B cell (primary cell): Measurements from ENCODE around the gene PRAMEF12. TPM values are rescaled to one million over a fixed set of nuclear protein-coding genes. Genes with fewer than 3 reads are reported as not detected.

Experiments used
- ATAC-seq: fragments of 200-7000 bp; cut with Tn5 transposase; one replicate; pipeline ENCODE4 v1.10.0; 2021; ENCODE audit warnings: low read depth, mild to moderate bottlenecking, moderate number of reproducible peaks, moderate library complexity
- CTCF ChIA-PET: fragments of 350-600 bp; sonication (Branson Sonifier 250); formaldehyde crosslinking; loops from one replicate; lab custom pipeline; 2021; ENCODE audit warnings: antibody characterized with exemption, inconsistent platforms; lab: Charles Lee
- POLR2A ChIA-PET: fragments of 350-600 bp; sonication (Branson Sonifier 250); formaldehyde crosslinking; loops from one replicate; lab custom pipeline; 2021; ENCODE audit warnings: antibody characterized with exemption; lab: Charles Lee
- DNase-seq: peaks from one replicate; pipeline ENCODE4 v3.0.0; 2013
- H2AFZ ChIP-seq: 2 replicates; pipeline ENCODE4 v1.6.1; 2012; ENCODE audit warnings: mild to moderate bottlenecking, low read depth, low read length; ENCODE audit not compliant: insufficient read depth, poor library complexity, severe bottlenecking
- H3K27ac ChIP-seq, 2 donors: 1 replicate in 1 of 2; 2 replicates in 1 of 2; pipeline ENCODE4 v1.5.1; 2012 to 2013; ENCODE audit warnings: low read length in 2 of 2, mild to moderate bottlenecking in 2 of 2, moderate library complexity in 1 of 2
- H3K27me3 ChIP-seq, 4 experiments: fragments of 200-600 bp in 1 of 4; sonication (generic) in 1 of 4; replicated peaks in 1 of 4; 1 replicate in 2 of 4; 2 replicates in 2 of 4; pipeline versions ENCODE4 v1.6.1 to v1.7.0; 2013 to 2016; ENCODE audit warnings: low read length in 3 of 4, mild to moderate bottlenecking in 2 of 4, mixed read lengths in 1 of 4, moderate library complexity in 1 of 4; ENCODE audit not compliant: insufficient read depth in 4 of 4, control insufficient read depth in 3 of 4; ENCODE audit errors: control extremely low read depth in 1 of 4
- H3K36me3 ChIP-seq, 2 experiments: replicated peaks in 1 of 2; 1 replicate in 1 of 2; 2 replicates in 1 of 2; pipeline versions ENCODE4 v1.6.1 to v1.7.1; 2013; ENCODE audit warnings: low read length in 1 of 2; ENCODE audit not compliant: insufficient read depth in 2 of 2, control insufficient read depth in 1 of 2; ENCODE audit errors: control extremely low read depth in 1 of 2, extremely low read depth in 1 of 2
- H3K4me1 ChIP-seq, 2 donors: fragments of 200-600 bp in 1 of 2; sonication (generic) in 1 of 2; 1 replicate in 1 of 2; 2 replicates in 1 of 2; pipeline versions ENCODE4 v1.5.1 to v1.6.1; 2013 to 2017; ENCODE audit warnings: low read length in 2 of 2; ENCODE audit not compliant: control insufficient read depth in 2 of 2, insufficient read depth in 2 of 2
- H3K4me2 ChIP-seq: replicated peaks from 2 replicates; pipeline ENCODE3; 2012; ENCODE audit warnings: mild to moderate bottlenecking, low read depth, low read length; ENCODE audit not compliant: poor library complexity, severe bottlenecking
- H3K4me3 ChIP-seq, 5 experiments: fragments of 200-600 bp in 1 of 5; sonication (generic) in 1 of 5; 1 replicate in 3 of 5; 2 replicates in 2 of 5; pipeline versions ENCODE4 v1.5.1 to v1.7.0; 2011 to 2016; ENCODE audit warnings: low read length in 4 of 5, mild to moderate bottlenecking in 4 of 5, low read depth in 2 of 5, control low read depth in 1 of 5, moderate library complexity in 1 of 5; ENCODE audit not compliant: insufficient read depth in 1 of 5; ENCODE audit errors: control extremely low read depth in 1 of 5, extremely low read depth in 1 of 5
- H3K79me2 ChIP-seq: fragments of 200-600 bp; sonication (generic); one replicate; pipeline ENCODE4 v1.6.0; 2016; ENCODE audit warnings: low read length; ENCODE audit not compliant: control insufficient read depth, insufficient read depth
- H3K9ac ChIP-seq: fragments of 200-600 bp; sonication (generic); 2 replicates; pipeline ENCODE4 v1.6.1; 2017; ENCODE audit warnings: mild to moderate bottlenecking, low read length, moderate library complexity
- H3K9me3 ChIP-seq, 3 donors: one replicate each; pipeline versions ENCODE4 v1.6.1 to v1.7.1; 2013; ENCODE audit warnings: low read length in 2 of 3; ENCODE audit not compliant: control insufficient read depth in 2 of 3, insufficient read depth in 1 of 3; ENCODE audit errors: control extremely low read depth in 1 of 3
- H4K20me1 ChIP-seq: 2 replicates; pipeline ENCODE4 v1.6.0; 2012; ENCODE audit warnings: mild to moderate bottlenecking, low read length; ENCODE audit not compliant: insufficient read depth, control insufficient read depth, poor library complexity, severe bottlenecking
- H3K27ac Mint-ChIP-seq: one replicate; pipeline ENCODE4 v1.8.0; 2021; ENCODE audit warnings: mixed read lengths
- H3K27me3 Mint-ChIP-seq: one replicate; pipeline ENCODE4 v1.8.0; 2021; ENCODE audit warnings: mixed read lengths
- H3K4me1 Mint-ChIP-seq: one replicate; pipeline ENCODE4 v1.8.0; 2021; ENCODE audit warnings: mixed read lengths
- H3K4me3 Mint-ChIP-seq: one replicate; pipeline ENCODE4 v1.8.0; 2021; ENCODE audit warnings: mixed read lengths
- H3K9me3 Mint-ChIP-seq: one replicate; pipeline ENCODE4 v1.8.0; 2022; ENCODE audit warnings: mixed read lengths; ENCODE audit not compliant: insufficient read depth
- CTCF ChIP-seq: fragments of 200-600 bp; IDR thresholded peaks from one replicate; pipeline ENCODE4 v1.8.0; 2022; ENCODE audit warnings: antibody characterized with exemption, mild to moderate bottlenecking
- EZH2 ChIP-seq: IDR thresholded peaks from 2 replicates; pipeline ENCODE4 v1.6.1; 2012; ENCODE audit warnings: borderline replicate concordance, low read depth, mild to moderate bottlenecking, moderate library complexity, low read length; ENCODE audit not compliant: insufficient read depth, poor library complexity, severe bottlenecking
- WGBS: methylation state at CpG from one replicate; pipeline ENCODE4 v1.1.5; 2013; ENCODE audit warnings: missing lambda C conversion rate; ENCODE audit not compliant: insufficient coverage; 5-methylcytosine and 5-hydroxymethylcytosine counted together
- intact Hi-C: fragments of 100-400 bp; cut with micrococcal nuclease; formaldehyde crosslinking; loops from one replicate; pipeline ENCODE4 v1.10.0; 2022
- polyA plus RNA-seq: library from polyadenylated mRNA; depleted of rRNA; stranded (reverse); fragments of >200 nt; gene quantifications from 2 replicates; pipeline ENCODE4 v1.2.3, GENCODE V29; 2012
- total RNA-seq, 2 donors: library from RNA; stranded (reverse); fragments of 120-200 nt in 1 of 2; gene quantifications; 1 replicate in 1 of 2; 2 replicates in 1 of 2; pipeline versions ENCODE4 v1.2.3 to v1.2.4, GENCODE V29; 2013 to 2022

The PRAMEF12 gene
- total and polyA plus RNA-seq, 2 donors (not counting 1 experiment from before 2014, with no cell fraction given), result not detected

- ATAC-seq (no peak), DNase-seq (no peak)
- H3K27ac ChIP-seq, result no peak overlapping the region
- H3K9ac ChIP-seq, result no peak overlapping the region
- WGBS, result 81% methylated on average over 3 of the region's 4 CpGs
- H3K4me3 Mint-ChIP-seq, result no peak overlapping the region
- intact Hi-C loops, result no loop called here
- no peaks in the 10 kb centered on the region for H3K4me1 ChIP-seq
- H3K79me2 ChIP-seq, result no peaks in the 10 kb centered on the region
- no peaks in the 10 kb centered on the region for H4K20me1 ChIP-seq
- H3K4me1 Mint-ChIP-seq, result no peaks in the 10 kb centered on the region
- no peak overlapping the region for H3K27ac Mint-ChIP-seq
- no peaks in the 10 kb centered on the region for H3K9me3 ChIP-seq
- H3K4me2 ChIP-seq, result no peak overlapping the region
- no peak for TF ChIP-seq CTCF
- TF ChIP-seq EZH2, result no peak
- no peak overlapping the region for H3K4me3 ChIP-seq
- H2AFZ ChIP-seq, result no peak overlapping the region
- no peaks in the 10 kb centered on the region for H3K9me3 Mint-ChIP-seq
- H3K36me3 ChIP-seq, result no peaks in the 10 kb centered on the region
- ChIA-PET CTCF (no interaction called here), POLR2A (no interaction called here)
- H3K27me3 Mint-ChIP-seq, result peaks cover 12% of the 10 kb centered on the region
- no peaks in the 10 kb centered on the region for H3K27me3 ChIP-seq
Measured at GRCh38 chr1:12763479-12763878, 10.1 kb upstream of the PRAMEF12 start.

- H3K4me1 ChIP-seq, result no peaks in the 10 kb centered on the region
- H3K9ac ChIP-seq, result no peak overlapping the region
- no peaks in the 10 kb centered on the region for H3K79me2 ChIP-seq
- no peaks in the 10 kb centered on the region for H4K20me1 ChIP-seq
- H3K27me3 ChIP-seq, result peaks cover 0 to 3% (median 0%) of the 10 kb centered on the region in 4 experiments
- intact Hi-C loops, result no loop called here
- Mint-ChIP-seq H3K9me3 (no peaks in the 10 kb centered on the region), H3K27ac (no peak overlapping the region), H3K4me1 (no peaks in the 10 kb centered on the region), H3K27me3 (peaks cover 9% of the 10 kb centered on the region), H3K4me3 (no peak overlapping the region)
- no peak overlapping the region for H3K4me2 ChIP-seq
- ChIA-PET POLR2A (no interaction called here), CTCF (no interaction called here)
- no peak overlapping the region for H2AFZ ChIP-seq
- DNase-seq (no peak), ATAC-seq (no peak)
- no peaks in the 10 kb centered on the region for H3K36me3 ChIP-seq
- no peak overlapping the region for H3K27ac ChIP-seq
- no peaks in the 10 kb centered on the region for H3K9me3 ChIP-seq
- H3K4me3 ChIP-seq, result no peak overlapping the region
- TF ChIP-seq CTCF (no peak), EZH2 (no peak)
- WGBS, result 60% methylated on average over 3 of the region's 5 CpGs
Measured at GRCh38 chr1:12764016-12764415, 9.5 kb upstream of the PRAMEF12 start.
